Activated CD8-positive, alpha-beta memory T cell treated with anti-CD3 and anti-CD28 coated beads, Interleukin-2, amount 10 ng/mL, durations not matched to agents 7 days and 5 days (primary cell): ENCODE results near the gene ADH1A. TPM values are rescaled to one million over a fixed set of nuclear protein-coding genes. Genes with fewer than 3 reads are reported as not detected.

Source experiments
- ATAC-seq: fragments of 150-1000 bp; cut with Tn5 transposase; one replicate; pipeline ENCODE4 v1.10.0; 2021; ENCODE audit warnings: moderate library complexity
- CTCF ChIA-PET: fragments of 350-600 bp; sonication (Branson Sonifier 250); formaldehyde crosslinking; loops from one replicate; lab custom pipeline; 2021; ENCODE audit warnings: antibody characterized with exemption; lab: Charles Lee
- DNase-seq: peaks from one replicate; pipeline ENCODE4 v3.0.0-alpha.2; 2020
- H3K27ac Mint-ChIP-seq: one replicate; pipeline ENCODE4 v1.8.0; 2021; ENCODE audit warnings: mild to moderate bottlenecking, mixed read lengths
- H3K27me3 Mint-ChIP-seq: one replicate; pipeline ENCODE4 v1.8.0; 2021; ENCODE audit warnings: mixed read lengths
- H3K36me3 Mint-ChIP-seq: one replicate; pipeline ENCODE4 v1.8.0; 2021; ENCODE audit warnings: mild to moderate bottlenecking, mixed read lengths
- H3K4me1 Mint-ChIP-seq: one replicate; pipeline ENCODE4 v1.8.0; 2021; ENCODE audit warnings: mixed read lengths
- H3K4me3 Mint-ChIP-seq: one replicate; pipeline ENCODE4 v1.8.0; 2021; ENCODE audit warnings: mild to moderate bottlenecking, moderate library complexity, mixed read lengths
- H3K9me3 Mint-ChIP-seq: one replicate; pipeline ENCODE4 v1.8.0; 2022; ENCODE audit warnings: low read depth, mixed read lengths
- total RNA-seq, 2 experiments: library from RNA; stranded (reverse); gene quantifications; one replicate each; pipeline ENCODE4 v1.2.3, GENCODE V29; 2021

The ADH1A gene
- total RNA-seq, 2 experiments from 2014 or later = not detected

DNA sequence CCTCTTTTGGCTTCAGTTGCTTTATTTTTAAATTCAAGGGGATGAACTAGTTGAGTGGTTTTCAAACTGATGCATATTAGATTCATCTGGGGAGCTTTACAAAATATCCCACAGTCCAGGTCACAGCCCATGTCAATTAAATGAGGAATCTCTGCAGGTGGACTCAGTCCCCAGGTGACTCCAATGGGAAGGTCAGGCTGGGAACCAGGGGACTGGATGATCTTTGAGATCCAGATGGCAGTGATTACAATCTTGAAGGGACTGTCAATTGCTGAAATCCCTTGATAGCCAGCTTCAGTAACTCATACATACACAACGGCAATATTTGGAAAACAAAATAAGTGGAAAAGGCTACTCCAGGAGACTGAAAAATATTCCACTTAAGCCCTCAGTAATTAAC, 23.4 kb upstream of the ADH1A start:
- CTCF ChIA-PET = no interaction called here
- ATAC-seq = no peak
- DNase-seq = no peak
- H3K9me3 Mint-ChIP-seq = no peaks in the 10 kb centered on the region
- no peaks in the 10 kb centered on the region for H3K4me1 Mint-ChIP-seq
- H3K27ac Mint-ChIP-seq = no peak overlapping the region
- H3K4me3 Mint-ChIP-seq = no peak overlapping the region
- H3K27me3 Mint-ChIP-seq = peaks cover 4% of the 10 kb centered on the region
- no peaks in the 10 kb centered on the region for H3K36me3 Mint-ChIP-seq

DNA sequence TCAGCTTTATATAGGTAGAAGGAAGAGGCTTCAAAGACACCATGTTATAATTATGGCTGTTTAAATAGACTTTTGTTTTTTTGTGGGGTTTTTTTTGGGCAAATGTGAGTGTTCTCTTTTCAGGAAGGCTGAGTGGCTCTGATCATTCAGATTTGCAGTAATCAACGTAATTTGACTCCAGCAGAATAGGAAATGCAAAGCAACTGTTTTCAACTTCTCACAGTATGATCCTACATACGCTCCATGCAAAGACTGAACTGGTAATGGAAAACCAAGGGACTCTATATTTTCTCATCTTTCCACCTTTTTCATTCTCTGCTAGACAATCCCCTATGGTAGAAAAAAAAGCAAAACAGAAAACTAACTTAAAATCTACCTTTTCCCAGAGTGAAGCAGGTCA, 19.6 kb upstream of the ADH1A start:
- no peaks in the 10 kb centered on the region for H3K4me1 Mint-ChIP-seq
- CTCF ChIA-PET = no interaction called here
- no peak for DNase-seq

DNA sequence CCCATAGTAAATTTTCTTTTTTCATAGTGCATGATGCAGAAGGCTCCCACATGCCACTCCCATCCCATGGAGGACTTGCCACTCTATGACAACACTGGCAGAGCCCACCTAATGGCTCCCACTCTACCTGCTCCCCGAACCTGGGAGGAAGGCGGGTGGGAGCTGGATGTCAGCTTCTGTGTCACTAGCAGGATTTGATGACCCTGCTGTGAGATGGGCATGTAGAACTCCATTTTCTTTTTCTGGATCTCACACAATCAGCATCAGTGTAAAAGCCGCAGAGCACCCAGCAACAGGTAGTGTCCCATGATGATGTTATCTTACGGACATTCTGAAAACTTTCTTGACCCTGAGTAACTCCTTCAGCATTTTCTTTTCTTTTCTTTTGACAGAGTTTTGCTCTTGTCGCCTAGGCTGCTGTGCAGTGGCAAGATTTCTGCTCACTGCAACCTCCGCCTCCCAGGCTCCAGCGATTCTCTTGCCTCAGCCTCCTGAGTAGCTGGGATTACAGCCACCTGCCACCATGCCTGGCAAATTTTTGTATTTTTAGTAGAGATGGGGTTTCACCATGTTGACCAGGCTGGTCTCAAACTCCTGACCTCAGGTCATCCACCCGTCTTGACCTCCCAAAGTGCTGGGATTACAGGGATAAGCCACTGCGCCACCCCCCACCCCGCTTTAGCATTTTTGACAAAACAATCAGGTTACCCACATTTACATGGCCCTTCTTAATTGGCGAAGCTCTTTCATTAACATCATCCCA, 15.0 kb upstream of the ADH1A start:
- H3K9me3 Mint-ChIP-seq = no peaks in the 10 kb centered on the region
- H3K4me3 Mint-ChIP-seq = no peak overlapping the region
- H3K27ac Mint-ChIP-seq = no peak overlapping the region
- no peaks in the 10 kb centered on the region for H3K4me1 Mint-ChIP-seq
- DNase-seq (no peak), ATAC-seq (no peak)
- peaks cover 6% of the 10 kb centered on the region for H3K27me3 Mint-ChIP-seq
- CTCF ChIA-PET = no interaction called here
- H3K36me3 Mint-ChIP-seq = no peaks in the 10 kb centered on the region

More for the DNA sequence above, 19.6 kb upstream of the ADH1A start:
- Mint-ChIP-seq H3K27me3 (peaks cover 6% of the 10 kb centered on the region), H3K4me3 (no peak overlapping the region), H3K36me3 (no peaks in the 10 kb centered on the region), H3K9me3 (no peaks in the 10 kb centered on the region), H3K27ac (no peak overlapping the region)
- no peak for ATAC-seq

DNA sequence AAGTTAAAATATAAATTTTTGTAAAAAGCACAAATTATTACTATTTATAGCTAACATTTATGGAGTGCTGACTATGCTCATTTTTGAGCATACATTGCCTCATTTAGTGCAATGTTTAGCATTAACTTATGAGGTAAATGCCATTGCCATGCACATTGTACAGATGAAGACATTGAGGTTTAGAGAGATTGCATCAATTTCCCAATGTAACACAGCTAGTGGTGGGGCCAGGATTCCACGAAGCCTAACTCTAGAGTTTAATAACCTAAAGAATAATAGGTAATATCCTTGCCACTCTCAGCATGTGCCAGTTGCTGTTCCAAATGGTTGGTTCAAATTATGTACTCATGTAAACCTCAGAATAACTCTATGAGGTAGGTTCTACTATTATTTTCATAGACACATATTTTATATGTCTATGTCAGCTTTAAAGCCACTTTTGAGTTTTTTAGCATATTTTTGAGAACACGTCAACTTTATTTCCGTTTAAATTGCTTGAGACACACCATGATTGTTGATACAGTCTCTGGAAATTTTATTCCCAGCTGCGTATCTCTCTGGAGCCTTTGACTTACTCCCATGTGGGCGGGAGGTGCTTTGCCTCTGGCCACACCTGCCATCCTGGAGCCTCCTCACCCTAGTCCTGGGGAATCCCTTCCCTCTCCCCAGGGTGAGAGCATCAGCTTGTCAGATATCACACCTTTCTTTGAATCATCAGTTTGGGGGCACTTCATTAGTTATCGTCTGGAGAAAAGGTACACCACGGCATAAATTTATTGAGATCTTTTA, 10.8 kb upstream of the ADH1A start:
- DNase-seq = no peak
- Mint-ChIP-seq H3K9me3 (no peaks in the 10 kb centered on the region), H3K4me3 (no peak overlapping the region), H3K36me3 (no peaks in the 10 kb centered on the region), H3K4me1 (no peaks in the 10 kb centered on the region), H3K27me3 (no peaks in the 10 kb centered on the region), H3K27ac (no peak overlapping the region)
- no peak for ATAC-seq
- CTCF ChIA-PET = no interaction called here

DNA sequence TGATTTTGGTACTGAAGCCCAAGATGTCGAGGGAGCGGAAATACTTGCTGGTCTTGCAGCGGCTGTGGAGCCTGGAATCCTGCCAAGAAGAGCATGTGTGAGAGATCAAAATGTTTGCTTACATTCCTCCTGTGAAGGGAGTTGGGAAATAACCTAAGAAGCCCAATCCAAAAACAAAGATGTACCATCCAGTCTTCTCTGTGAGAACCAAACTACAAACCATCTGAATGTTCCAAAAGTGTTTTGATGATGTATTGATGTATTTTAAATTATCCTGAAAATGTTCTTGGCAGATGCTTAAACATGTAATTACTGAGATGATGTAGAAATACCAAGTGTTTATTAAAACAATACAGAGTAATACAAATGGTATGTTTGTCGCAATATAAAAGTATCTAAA, 10.1 kb upstream of the ADH1A start:
- no peak overlapping the region for H3K27ac Mint-ChIP-seq
- H3K27me3 Mint-ChIP-seq = no peaks in the 10 kb centered on the region
- H3K4me1 Mint-ChIP-seq = no peaks in the 10 kb centered on the region
- H3K4me3 Mint-ChIP-seq = no peak overlapping the region
- ATAC-seq = no peak
- H3K9me3 Mint-ChIP-seq = peaks cover 4% of the 10 kb centered on the region
- CTCF ChIA-PET = no interaction called here
- DNase-seq = no peak
- no peaks in the 10 kb centered on the region for H3K36me3 Mint-ChIP-seq

DNA sequence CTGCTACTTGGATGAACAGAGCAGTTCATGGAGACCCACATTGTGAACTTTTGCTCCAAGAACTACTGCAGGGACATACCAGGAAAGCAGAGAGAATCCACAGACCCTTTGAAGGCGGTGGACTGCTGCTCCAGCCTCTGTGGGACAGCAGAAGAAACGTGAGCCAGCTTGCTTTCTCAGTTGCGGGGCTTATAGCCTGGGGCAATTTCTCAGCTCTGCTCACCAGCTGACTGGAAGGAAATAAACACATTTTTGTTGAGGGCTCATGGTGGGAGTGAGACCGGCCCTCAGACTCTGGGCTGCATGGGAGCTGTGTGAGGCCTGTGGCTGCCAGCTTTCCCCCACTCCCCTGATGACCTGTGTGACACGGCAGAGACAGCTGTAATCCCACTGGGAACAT, 2.6 kb upstream of the ADH1A start:
- Mint-ChIP-seq H3K4me1 (no peaks in the 10 kb centered on the region), H3K27ac (no peak overlapping the region), H3K27me3 (no peaks in the 10 kb centered on the region), H3K9me3 (peaks cover 4% of the 10 kb centered on the region), H3K4me3 (no peak overlapping the region), H3K36me3 (no peaks in the 10 kb centered on the region)
- no peak for DNase-seq
- CTCF ChIA-PET = interaction anchor here (0.7 kb wide), 1 partner anchor 181 kb away, joined by 3 read pairs; no protein-coding TSS in a partner anchor
- no peak for ATAC-seq

DNA sequence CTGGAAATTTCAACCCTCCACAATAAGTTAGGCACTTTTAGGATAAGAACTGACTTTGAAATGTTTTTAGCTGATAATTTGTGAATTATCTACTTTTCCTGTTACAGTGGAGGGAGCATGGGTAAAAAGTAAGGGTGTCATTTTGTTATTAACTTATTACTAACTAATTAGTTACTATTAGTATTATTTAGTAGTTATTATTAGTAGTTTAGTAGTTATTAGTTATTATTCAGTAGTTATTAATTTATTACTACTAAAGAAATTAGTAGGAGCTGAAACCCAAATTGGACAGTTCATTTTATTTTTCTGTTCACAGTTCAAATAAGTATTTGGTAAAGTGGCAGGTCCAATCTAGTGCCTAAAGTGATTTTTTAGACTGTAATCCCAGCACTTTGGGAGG, 5.4 kb downstream of the ADH1A start:
- no peaks in the 10 kb centered on the region for H3K27me3 Mint-ChIP-seq
- no peak overlapping the region for H3K4me3 Mint-ChIP-seq
- CTCF ChIA-PET = no interaction called here
- DNase-seq (no peak), ATAC-seq (no peak)
- H3K36me3 Mint-ChIP-seq = no peaks in the 10 kb centered on the region
- no peak overlapping the region for H3K27ac Mint-ChIP-seq
- no peaks in the 10 kb centered on the region for H3K9me3 Mint-ChIP-seq
- H3K4me1 Mint-ChIP-seq = no peaks in the 10 kb centered on the region

DNA sequence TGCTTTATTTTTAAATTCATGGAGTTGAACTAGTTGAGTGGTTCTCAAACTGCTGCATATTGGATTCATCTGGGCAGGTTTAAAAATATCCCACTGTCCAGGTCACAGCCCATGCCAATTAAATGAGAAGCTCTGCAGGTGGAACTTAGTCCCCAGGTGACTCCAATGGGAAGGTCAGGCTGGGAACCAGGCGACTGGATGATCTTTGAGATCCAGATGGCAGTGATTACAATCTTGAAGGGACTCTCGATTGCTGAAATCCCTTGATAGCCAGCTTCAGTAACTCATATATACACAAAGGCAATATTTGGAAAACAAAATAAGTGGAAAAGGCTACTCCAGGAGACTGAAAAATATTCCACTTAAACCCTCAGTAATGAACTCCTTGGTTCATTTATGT, 8.1 kb downstream of the ADH1A start:
- no peak overlapping the region for H3K4me3 Mint-ChIP-seq
- CTCF ChIA-PET = no interaction called here
- peaks cover 3% of the 10 kb centered on the region for H3K27me3 Mint-ChIP-seq
- DNase-seq (no peak), ATAC-seq (no peak)
- no peaks in the 10 kb centered on the region for H3K4me1 Mint-ChIP-seq
- H3K9me3 Mint-ChIP-seq = no peaks in the 10 kb centered on the region
- no peaks in the 10 kb centered on the region for H3K36me3 Mint-ChIP-seq
- H3K27ac Mint-ChIP-seq = no peak overlapping the region

DNA sequence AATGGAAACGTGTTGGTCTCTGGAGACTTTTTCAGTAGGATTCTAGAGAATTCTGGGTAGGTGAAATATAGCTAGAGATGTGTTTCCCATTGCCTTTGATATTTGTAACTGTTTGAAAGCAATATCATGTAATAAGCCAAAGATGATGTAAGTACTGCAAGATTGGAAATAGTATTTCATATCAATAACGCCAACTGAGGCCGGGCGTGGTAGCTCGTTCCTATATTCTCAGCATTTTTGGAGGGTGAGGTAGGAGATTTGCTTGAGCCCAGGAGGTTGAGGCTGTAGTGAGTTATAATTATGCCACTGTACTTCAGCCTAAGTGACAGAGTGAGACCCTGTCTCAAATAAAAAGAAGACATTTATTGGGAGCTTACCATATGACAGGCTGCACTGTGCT, 9.5 kb downstream of the ADH1A start:
- Mint-ChIP-seq H3K9me3 (no peaks in the 10 kb centered on the region), H3K36me3 (no peaks in the 10 kb centered on the region)

DNA sequence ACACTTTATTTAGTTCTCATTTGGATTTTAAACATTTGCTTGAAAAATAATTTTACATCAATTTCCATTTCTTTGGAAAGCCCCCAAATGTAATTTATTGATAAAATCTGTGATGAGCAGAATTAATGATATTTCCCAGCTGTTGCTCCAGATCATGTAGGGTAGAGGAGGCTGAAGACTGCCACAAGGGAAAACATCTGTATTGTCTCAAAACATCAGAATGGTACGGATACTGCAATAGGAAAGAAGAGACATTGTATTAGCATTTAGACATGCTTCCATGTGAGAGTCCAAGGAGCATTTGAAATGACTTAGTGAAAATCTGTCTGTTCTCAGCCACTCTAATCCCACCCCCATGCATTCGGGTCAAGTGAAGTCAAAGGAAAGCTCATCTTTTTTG, 14.4 kb downstream of the ADH1A start:
- H3K27ac Mint-ChIP-seq = no peak overlapping the region
- CTCF ChIA-PET = no interaction called here
- DNase-seq (no peak), ATAC-seq (no peak)
- H3K4me3 Mint-ChIP-seq = no peak overlapping the region
- no peaks in the 10 kb centered on the region for H3K4me1 Mint-ChIP-seq
- no peaks in the 10 kb centered on the region for H3K36me3 Mint-ChIP-seq
- H3K9me3 Mint-ChIP-seq = no peaks in the 10 kb centered on the region
- peaks cover 3% of the 10 kb centered on the region for H3K27me3 Mint-ChIP-seq

More for the DNA sequence above, 9.5 kb downstream of the ADH1A start:
- DNase-seq (no peak), ATAC-seq (no peak)
- CTCF ChIA-PET = no interaction called here
- Mint-ChIP-seq H3K27ac (no peak overlapping the region), H3K4me3 (no peak overlapping the region), H3K27me3 (peaks cover 3% of the 10 kb centered on the region), H3K4me1 (no peaks in the 10 kb centered on the region)

DNA sequence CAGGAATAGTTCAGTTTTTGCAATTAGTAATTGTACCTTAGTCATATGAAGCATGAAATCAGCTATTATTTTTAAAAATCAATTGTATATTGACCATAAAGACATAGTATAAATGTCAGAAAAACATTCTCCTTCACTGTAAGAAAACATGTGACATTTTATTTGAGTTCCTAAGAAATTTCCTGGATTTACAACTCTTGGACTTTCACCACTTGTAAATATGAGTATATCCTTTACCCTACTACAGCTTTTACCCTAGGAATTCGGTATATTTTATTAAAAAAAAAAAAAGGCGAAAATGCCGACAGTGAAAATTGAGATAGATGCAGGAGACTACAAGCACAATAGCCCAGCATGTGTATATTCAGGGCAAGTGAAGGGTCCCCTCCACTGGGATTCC, 14.9 kb downstream of the ADH1A start:
- H3K4me3 Mint-ChIP-seq = no peak overlapping the region
- no peaks in the 10 kb centered on the region for H3K4me1 Mint-ChIP-seq
- no peak overlapping the region for H3K27ac Mint-ChIP-seq
- peaks cover 3% of the 10 kb centered on the region for H3K27me3 Mint-ChIP-seq
- H3K9me3 Mint-ChIP-seq = no peaks in the 10 kb centered on the region
- ATAC-seq (no peak), DNase-seq (no peak)
- no peaks in the 10 kb centered on the region for H3K36me3 Mint-ChIP-seq
- CTCF ChIA-PET = no interaction called here

DNA sequence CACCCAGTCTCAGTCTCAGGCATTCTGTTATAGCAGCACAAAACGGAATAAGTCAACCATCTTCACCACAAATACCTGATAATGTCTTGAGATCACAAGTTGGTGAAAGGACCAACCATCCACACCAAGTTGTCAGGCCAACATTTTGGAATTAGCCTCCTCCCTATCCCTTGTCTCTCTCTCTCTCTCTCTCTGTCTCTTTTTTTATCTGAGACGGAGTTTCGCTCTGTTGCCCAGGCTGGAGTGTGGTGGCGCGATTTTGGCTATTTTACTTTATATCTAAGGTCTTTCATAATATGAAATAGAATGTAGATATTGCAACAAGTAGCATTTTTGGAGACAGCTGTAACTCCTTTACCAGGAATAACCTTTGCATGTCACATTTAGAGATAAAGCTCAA, 15.7 kb downstream of the ADH1A start:
- H3K27me3 Mint-ChIP-seq = peaks cover 3% of the 10 kb centered on the region
- no peaks in the 10 kb centered on the region for H3K4me1 Mint-ChIP-seq
- no peak for DNase-seq
- H3K36me3 Mint-ChIP-seq = no peaks in the 10 kb centered on the region
- CTCF ChIA-PET = no interaction called here
- no peaks in the 10 kb centered on the region for H3K9me3 Mint-ChIP-seq
- no peak overlapping the region for H3K27ac Mint-ChIP-seq
- no peak overlapping the region for H3K4me3 Mint-ChIP-seq
- ATAC-seq = no peak

DNA sequence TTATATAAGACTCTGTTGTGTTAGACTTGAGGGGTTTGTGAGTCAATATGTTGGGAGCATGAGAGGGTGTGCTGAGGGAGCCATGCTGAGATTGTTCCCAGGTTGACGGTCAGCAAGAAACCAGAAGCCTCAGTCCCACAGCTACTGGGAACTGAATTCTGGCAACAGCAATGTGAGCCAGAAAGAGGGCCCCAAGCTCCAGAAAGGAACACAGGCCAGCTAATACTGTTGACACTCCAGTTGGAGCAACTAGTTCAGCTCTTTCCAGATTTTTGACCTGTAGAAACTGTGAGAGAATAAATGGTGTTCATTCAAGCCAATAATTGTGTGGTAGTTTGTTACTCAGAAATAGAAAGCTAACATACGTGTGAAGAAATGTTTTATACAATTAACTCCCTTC, 17.1 kb downstream of the ADH1A start:
- Mint-ChIP-seq H3K4me1 (no peaks in the 10 kb centered on the region), H3K27ac (no peak overlapping the region), H3K27me3 (no peaks in the 10 kb centered on the region), H3K9me3 (no peaks in the 10 kb centered on the region), H3K4me3 (no peak overlapping the region), H3K36me3 (no peaks in the 10 kb centered on the region)
- CTCF ChIA-PET = no interaction called here
- DNase-seq (no peak), ATAC-seq (no peak)

DNA sequence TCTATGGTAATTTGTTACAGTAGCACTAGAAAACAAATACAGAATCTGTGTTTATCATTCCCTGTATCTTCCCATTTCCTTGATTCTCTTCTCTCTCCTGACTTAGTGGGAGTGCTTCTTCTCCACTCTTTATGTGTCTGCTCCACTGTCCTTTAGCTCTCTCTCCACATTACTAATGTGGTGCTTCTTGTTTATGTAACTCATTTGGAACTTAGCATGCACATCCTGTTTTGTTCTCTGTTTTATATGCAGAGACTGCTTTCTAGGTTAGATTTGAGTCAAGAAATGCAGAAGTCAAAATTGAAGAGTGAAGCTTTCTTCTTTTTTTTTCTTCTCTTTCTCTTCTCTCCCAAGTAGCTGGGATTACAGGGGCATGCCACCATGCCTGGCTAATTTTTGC, 25.9 kb downstream of the ADH1A start:
- Mint-ChIP-seq H3K27ac (no peak overlapping the region), H3K4me3 (no peak overlapping the region), H3K36me3 (no peaks in the 10 kb centered on the region), H3K4me1 (no peaks in the 10 kb centered on the region), H3K27me3 (no peaks in the 10 kb centered on the region), H3K9me3 (peaks cover 2% of the 10 kb centered on the region)
- no peak for DNase-seq
- CTCF ChIA-PET = no interaction called here
- ATAC-seq = no peak
